HG03558 (cell line): ENCODE results near the gene TBCB.
"Not testable (repeated sequence)": the region's sequence is repeated elsewhere in the genome, so short reads cannot be mapped to it uniquely, and the experiment has no call there.

Source experiments
- ATAC-seq: cut with Tn5 transposase; IDR thresholded peaks from one replicate; pipeline ENCODE4 v1.9.1; 2021; ENCODE audit warnings: moderate number of reproducible peaks; ENCODE audit not compliant: unreplicated experiment; ENCODE audit errors: extremely low read depth

TBCB gene

DNA sequence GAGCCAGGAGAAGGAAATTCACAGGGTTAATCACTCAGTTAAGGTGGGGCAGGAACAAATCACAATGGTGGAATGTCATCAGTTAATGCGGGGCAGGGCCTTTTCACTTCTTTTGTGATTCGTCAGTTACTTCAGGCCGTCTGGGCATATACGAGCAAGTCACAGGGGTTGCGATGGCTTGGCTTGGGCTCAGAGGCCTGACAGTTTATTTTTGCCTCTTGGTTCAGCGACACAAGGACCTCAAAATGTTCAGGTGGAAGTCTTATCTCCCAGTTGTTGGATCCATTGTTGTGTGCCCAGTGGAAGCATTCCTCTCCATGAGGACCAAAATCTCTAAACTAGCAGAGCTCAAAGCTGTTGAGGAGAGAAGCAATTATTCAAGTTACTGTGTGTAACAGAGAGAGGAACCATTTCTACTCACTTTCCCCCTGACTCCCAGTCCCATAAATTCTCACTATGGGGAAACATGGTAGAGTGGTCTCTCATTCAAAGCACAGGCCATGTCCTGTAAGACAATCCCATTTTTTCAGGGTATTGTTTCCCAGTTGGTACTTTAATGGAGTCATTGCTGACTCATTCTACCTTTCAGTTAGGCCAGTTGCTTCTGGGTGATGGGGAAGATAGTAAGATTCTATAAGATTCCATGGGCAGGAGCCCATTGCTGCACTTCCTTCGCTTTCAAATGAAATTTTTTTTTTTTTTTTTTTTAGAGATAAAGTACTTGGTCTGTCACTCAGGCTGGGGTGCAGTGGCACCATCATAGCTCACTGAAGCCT, 45.7 kb downstream of the TBCB start:
- no peak for ATAC-seq

DNA sequence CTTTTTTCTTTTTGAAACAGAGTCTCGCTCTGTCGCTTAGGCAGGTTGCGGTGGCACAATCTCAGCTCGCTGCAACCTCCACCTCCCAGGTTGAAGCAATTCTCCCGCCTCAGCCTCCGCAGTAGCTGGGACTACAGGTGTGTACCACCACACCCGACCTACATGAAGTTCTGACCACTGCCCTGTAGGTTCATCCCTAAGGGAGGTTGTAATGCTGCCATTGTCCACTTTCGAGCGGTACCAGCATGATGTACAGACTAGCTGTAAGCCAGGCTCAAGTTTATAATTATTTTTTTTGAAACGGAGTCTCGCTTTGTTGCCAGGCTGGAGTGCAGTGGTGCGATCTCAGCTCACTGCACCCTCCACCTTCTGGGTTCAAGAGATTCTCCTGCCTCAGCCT, 48.5 kb downstream of the TBCB start:
- no peak for ATAC-seq

DNA sequence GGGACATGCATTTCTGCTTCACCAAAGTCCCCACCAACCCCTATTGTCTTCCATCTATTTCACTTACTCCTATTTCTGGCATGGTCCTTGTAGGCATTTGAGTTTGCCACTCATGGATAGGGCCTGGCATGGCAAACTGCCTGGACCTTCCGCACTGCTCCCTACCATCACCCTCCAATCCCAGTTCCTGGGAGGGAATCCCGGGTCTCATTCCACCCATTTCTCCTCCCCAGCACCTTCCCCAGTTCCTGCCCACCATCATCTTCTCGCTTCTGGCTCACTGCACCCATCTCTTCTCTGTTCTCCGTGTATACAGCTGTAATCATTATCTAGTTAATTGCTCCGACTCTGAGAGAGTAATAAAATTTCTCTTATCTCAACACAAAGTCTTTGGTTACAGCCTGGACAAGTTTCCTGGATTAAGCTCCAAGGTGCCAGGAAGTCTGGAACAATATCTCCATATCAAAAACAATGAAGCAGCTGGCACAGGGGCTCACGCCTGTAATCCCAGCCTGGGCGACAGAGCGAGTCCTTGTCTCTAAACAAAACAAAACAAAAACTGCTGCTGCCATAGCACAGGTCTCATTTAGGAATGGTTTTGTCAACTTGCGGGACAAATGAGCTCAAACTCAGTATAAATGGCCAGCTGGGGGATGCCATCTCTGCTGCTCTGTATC, 54.0 kb downstream of the TBCB start:
- no peak for ATAC-seq

DNA sequence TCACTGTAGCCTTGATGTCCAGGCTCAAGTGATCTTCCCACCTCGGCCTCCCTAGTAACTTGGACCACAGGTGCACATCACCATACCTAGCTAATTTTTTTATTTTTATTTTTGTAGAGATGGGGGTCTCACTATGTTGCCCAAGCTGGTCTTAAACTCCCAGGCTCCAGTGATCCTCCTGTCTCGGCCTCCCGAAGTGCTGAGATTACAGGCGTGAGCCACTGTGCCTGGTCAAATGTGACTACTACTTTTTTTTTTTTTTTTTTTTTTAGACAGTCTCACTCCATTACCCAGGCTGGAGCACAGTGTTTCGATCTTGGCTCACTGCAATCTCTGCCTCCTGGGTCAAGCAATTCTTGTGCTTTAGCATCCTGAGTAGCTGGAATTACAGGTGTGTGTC, 57.6 kb downstream of the TBCB start:
- ATAC-seq = no peak

DNA sequence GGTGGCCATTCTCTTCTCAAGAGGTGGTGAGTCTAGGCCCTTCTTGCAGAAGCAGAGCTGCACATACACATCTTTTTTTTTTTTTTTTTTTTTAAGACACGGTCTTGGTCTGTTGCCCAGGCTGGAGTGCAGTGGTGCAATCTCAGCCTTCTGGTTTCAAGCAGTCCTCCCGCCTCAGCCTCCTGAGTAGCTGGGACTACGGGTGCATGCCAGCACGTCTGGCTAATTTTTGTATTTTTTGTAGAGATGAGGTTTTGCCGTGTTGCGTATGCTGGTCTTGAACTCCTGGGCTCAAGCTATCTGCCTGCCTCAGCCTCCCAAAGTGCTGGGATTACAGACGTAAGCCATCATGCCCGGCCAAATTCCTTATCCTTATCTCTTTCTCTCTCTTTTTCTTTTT, 58.6 kb downstream of the TBCB start:
- ATAC-seq = not testable (repeated sequence)
